Transverse colon (tissue), 4 donors: ENCODE measurements around the gene RAB10. TPM values are rescaled to one million over a fixed set of nuclear protein-coding genes. Genes with fewer than 3 reads are reported as not detected.

Source experiments
- DNase-seq: peaks from one replicate; pipeline ENCODE4 v3.0.0-alpha.2; 2019
- H3K27ac ChIP-seq, 4 donors: fragments of 200-600 bp; sonication (generic); 2 replicates each; pipeline ENCODE4 v1.5.1; 2016 to 2018; ENCODE audit warnings: inconsistent platforms in 4 of 4
- H3K27me3 ChIP-seq: fragments of 200-600 bp; sonication (generic); 2 replicates; pipeline ENCODE4 v1.5.1; 2017; ENCODE audit warnings: inconsistent platforms
- H3K36me3 ChIP-seq, 4 donors: fragments of 200-600 bp; sonication (generic); 2 replicates each; pipeline ENCODE4 v1.5.1; 2017 to 2019; ENCODE audit warnings: inconsistent platforms in 4 of 4
- H3K4me1 ChIP-seq, 4 donors: fragments of 200-600 bp; sonication (generic); 2 replicates each; pipeline ENCODE4 v1.5.1; 2017 to 2020; ENCODE audit warnings: inconsistent platforms in 4 of 4
- H3K4me3 ChIP-seq, 4 donors: fragments of 200-600 bp; sonication (generic); 1 replicate in 1 of 4; 2 replicates in 3 of 4; pipeline versions ENCODE4 v1.5.1 to v1.6.1; 2017 to 2019; ENCODE audit warnings: inconsistent platforms in 4 of 4
- H3K9me3 ChIP-seq, 2 donors: fragments of 200-600 bp; sonication (generic); 2 replicates each; pipeline ENCODE4 v1.5.1; 2017 to 2019; ENCODE audit warnings: inconsistent platforms in 2 of 2
- CTCF ChIP-seq, 5 experiments: fragments of 200-600 bp in 3 of 5; fragments of 450-650 bp in 2 of 5; sonication (generic) in 3 of 5; IDR thresholded peaks; 1 replicate in 2 of 5; 2 replicates in 3 of 5; pipeline ENCODE4 v1.5.1; 2016 to 2017; ENCODE audit warnings: antibody characterized with exemption in 5 of 5, inconsistent platforms in 3 of 5, mild to moderate bottlenecking in 2 of 5, moderate library complexity in 1 of 5
- EP300 ChIP-seq: sonication (generic); formaldehyde crosslinking; IDR thresholded peaks from one replicate; pipeline ENCODE4 v1.6.1; 2017; ENCODE audit warnings: antibody characterized with exemption, low read depth
- POLR2A ChIP-seq: fragments of 450-650 bp; IDR thresholded peaks from one replicate; pipeline ENCODE4 v1.6.1; 2016; ENCODE audit warnings: antibody characterized with exemption, mild to moderate bottlenecking, moderate library complexity
- POLR2AphosphoS5 ChIP-seq, 3 donors: sonication (generic); formaldehyde crosslinking; IDR thresholded peaks; one replicate each; pipeline ENCODE4 v1.6.1; 2016; ENCODE audit warnings: antibody characterized with exemption in 3 of 3
- WGBS, 2 donors: methylation state at CpG; one replicate each; pipeline ENCODE4 v1.1.5; 2018; ENCODE audit warnings: low coverage in 1 of 2; 5-methylcytosine and 5-hydroxymethylcytosine counted together
- in situ Hi-C, 4 donors: fragments of 200-750 bp; cut with MboI; loops; one replicate each; pipeline versions ENCODE4 v1.15.0 to v1.15.1; 2017; ENCODE audit warnings: low sequenced_read_pairs in 3 of 4, low pct_ligation_motif_present in 1 of 4, low pct_unique_long_range_greater_than_20kb in 1 of 4
- intact Hi-C: fragments of 100-400 bp; cut with DNase I; formaldehyde crosslinking; loops from one replicate; pipeline ENCODE4 v1.15.1; 2023; ENCODE audit warnings: low total_unique reads
- total RNA-seq, 4 donors: library from RNA; depleted of rRNA; stranded (reverse); fragments of >200 nt; gene quantifications; one replicate each; pipeline ENCODE4 v1.1.0, GENCODE V29; 2016

The RAB10 gene
- total RNA-seq, 4 donors from 2014 or later: 99.5 to 150 (median 144) TPM

GRCh38 chr2:26161926-26162325, 128.0 kb downstream of the RAB10 start:
- WGBS, 2 donors: 91% methylated on average over 7 of the region's 7 CpGs; no CpG with 5 or more reads in 1 of the 2 donors
- DNase-seq: no peak
- Histone ChIP-seq H3K36me3 (no peaks in the 10 kb centered on the region), H3K4me1 (no peaks in the 10 kb centered on the region), H3K9me3 (no peaks in the 10 kb centered on the region), H3K27me3 (no peaks in the 10 kb centered on the region), H3K4me3 (no peak overlapping the region), H3K27ac (no peak overlapping the region)
- TF ChIP-seq POLR2AphosphoS5 (IDR thresholded peaks at IDR 0.05) (no peak), CTCF (IDR thresholded peaks at IDR 0.05) (no peak), POLR2A (no peak), EP300 (no peak)
- in situ Hi-C loops: no loop called here
- intact Hi-C loops: no loop called here

GRCh38 chr2:26162963-26163362, 129.1 kb downstream of the RAB10 start:
- TF ChIP-seq CTCF (IDR thresholded peaks at IDR 0.05) (no peak), POLR2A (no peak), POLR2AphosphoS5 (IDR thresholded peaks at IDR 0.05) (no peak), EP300 (no peak)
- no peak overlapping the region for H3K4me3 ChIP-seq
- DNase-seq: no peak
- in situ Hi-C loops: no loop called here
- WGBS, 2 donors: 93 to 97% methylated on average over 6 to 10 of the region's 10 CpGs
- H3K27ac ChIP-seq: no peak overlapping the region
- intact Hi-C loops: no loop called here
- H3K9me3 ChIP-seq: no peaks in the 10 kb centered on the region
- no peaks in the 10 kb centered on the region for H3K27me3 ChIP-seq
- H3K4me1 ChIP-seq: no peaks in the 10 kb centered on the region
- no peaks in the 10 kb centered on the region for H3K36me3 ChIP-seq

- Histone ChIP-seq H3K27me3 (no peaks in the 10 kb centered on the region), H3K9me3 (no peaks in the 10 kb centered on the region), H3K4me3 (no peak overlapping the region), H3K27ac (no peak overlapping the region), H3K4me1 (no peaks in the 10 kb centered on the region), H3K36me3 (no peaks in the 10 kb centered on the region)
- in situ Hi-C loops (no loop called here), intact Hi-C loops (no loop called here)
- 43% methylated on average over 1 of the region's 1 CpG; no CpG with 5 or more reads in 1 of the 2 donors for WGBS, 2 donors
- TF ChIP-seq CTCF (IDR thresholded peaks at IDR 0.05): no peak
- no peak for TF ChIP-seq POLR2A
- TF ChIP-seq POLR2AphosphoS5 (IDR thresholded peaks at IDR 0.05): no peak
- no peak for TF ChIP-seq EP300
- DNase-seq: no peak
Measured at GRCh38 chr2:26164231-26164630, 130.3 kb downstream of the RAB10 start.

- intact Hi-C loops: no loop called here
- H3K4me3 ChIP-seq: no peak overlapping the region
- no peaks in the 10 kb centered on the region for H3K27me3 ChIP-seq
- 87 to 100% methylated on average over 4 to 8 of the region's 8 CpGs for WGBS, 2 donors
- no peaks in the 10 kb centered on the region for H3K4me1 ChIP-seq
- no peak for DNase-seq
- no peaks in the 10 kb centered on the region for H3K9me3 ChIP-seq
- in situ Hi-C loops: no loop called here
- H3K36me3 ChIP-seq: no peaks in the 10 kb centered on the region
- TF ChIP-seq POLR2AphosphoS5 (IDR thresholded peaks at IDR 0.05) (no peak), CTCF (IDR thresholded peaks at IDR 0.05) (no peak), POLR2A (no peak), EP300 (no peak)
- no peak overlapping the region for H3K27ac ChIP-seq
Measured at GRCh38 chr2:26164641-26165211, 130.8 kb downstream of the RAB10 start.
